PC-9 (cell line): Measurements from ENCODE around the gene HOXC6. TPM values are rescaled to one million over a fixed set of nuclear protein-coding genes. Genes with fewer than 3 reads are reported as not detected.
A peak's percentile ranks its signal among the peaks of the same experiment; 100 is the strongest.

ENCODE experiments used
- BruUV-seq: library from RNA; stranded (reverse); fragments of 400-500 nt; replicated peaks from 2 replicates; lab custom pipeline; 2021; lab: Mats Ljungman, UMichigan
- CTCF ChIA-PET: fragments of 300-600 bp; sonication (Branson Sonifier 250); formaldehyde crosslinking; loops from one replicate; lab custom pipeline; 2022; ENCODE audit warnings: antibody characterized with exemption; lab: Charles Lee
- POLR2A ChIA-PET: fragments of 300-600 bp; sonication (Branson Sonifier 250); formaldehyde crosslinking; loops from one replicate; lab custom pipeline; 2022; ENCODE audit warnings: antibody characterized with exemption; ENCODE audit not compliant: unreplicated experiment; lab: Charles Lee
- DNase-seq, 2 experiments: peaks; one replicate each; pipeline versions ENCODE4 v3.0.0 to v3.0.0-alpha.2; 2015 to 2022; ENCODE audit warnings: mixed read lengths in 1 of 2
- H2AFZ ChIP-seq: fragments of 200-600 bp; sonication (generic); 2 replicates; pipeline ENCODE4 v1.8.1; 2017; ENCODE audit warnings: antibody characterized with exemption
- H3F3A ChIP-seq: fragments of 200-600 bp; sonication (generic); 2 replicates; pipeline ENCODE4 v1.8.1; 2017; ENCODE audit warnings: antibody characterized with exemption, mild to moderate bottlenecking, low read depth; ENCODE audit not compliant: insufficient read depth
- H3K27ac ChIP-seq: fragments of 200-600 bp; sonication (generic); 2 replicates; pipeline ENCODE4 v1.6.1; 2016; ENCODE audit warnings: mixed run types
- H3K27me3 ChIP-seq: fragments of 200-600 bp; sonication (generic); 2 replicates; pipeline ENCODE4 v1.6.1; 2016; ENCODE audit warnings: low read depth, mixed run types; ENCODE audit not compliant: insufficient read depth
- H3K36me3 ChIP-seq: fragments of 200-600 bp; sonication (generic); 2 replicates; pipeline ENCODE4 v1.6.1; 2016; ENCODE audit warnings: low read depth, mixed run types
- H3K4me1 ChIP-seq: fragments of 200-600 bp; sonication (generic); replicated peaks from 2 replicates; pipeline ENCODE4 v1.6.1; 2016; ENCODE audit warnings: mixed run types; ENCODE audit not compliant: insufficient read depth
- H3K4me2 ChIP-seq: fragments of 200-600 bp; sonication (generic); 2 replicates; pipeline ENCODE4 v1.6.1; 2017; ENCODE audit warnings: mixed run types
- H3K4me3 ChIP-seq: fragments of 200-600 bp; sonication (generic); 2 replicates; pipeline ENCODE4 v1.6.1; 2016; ENCODE audit warnings: mixed run types
- H3K79me2 ChIP-seq: fragments of 200-600 bp; sonication (generic); 2 replicates; pipeline ENCODE4 v1.6.1; 2017; ENCODE audit warnings: low read depth, mixed run types
- H3K9me2 ChIP-seq: fragments of 200-600 bp; sonication (generic); 2 replicates; pipeline ENCODE4 v1.8.1; 2017; ENCODE audit warnings: mild to moderate bottlenecking; ENCODE audit not compliant: insufficient read depth
- H3K9me3 ChIP-seq: fragments of 200-600 bp; sonication (generic); 2 replicates; pipeline ENCODE4 v1.8.1; 2016; ENCODE audit warnings: low read depth; ENCODE audit not compliant: insufficient read depth
- H4K20me1 ChIP-seq: fragments of 200-600 bp; sonication (generic); 2 replicates; pipeline ENCODE4 v1.8.1; 2017; ENCODE audit not compliant: insufficient read depth
- EZH2 ChIP-seq: fragments of 200-600 bp; sonication (generic); IDR thresholded peaks from 2 replicates; pipeline ENCODE4 v1.8.0; 2017; ENCODE audit warnings: antibody characterized with exemption, low read depth
- intact Hi-C: fragments of 100-400 bp; cut with micrococcal nuclease; formaldehyde crosslinking; loops from one replicate; pipeline ENCODE4 v1.10.0; 2022; ENCODE audit not compliant: unreplicated experiment
- total RNA-seq: library from RNA; stranded (reverse); gene quantifications from 2 replicates; pipeline ENCODE4 v1.2.3, GENCODE V29; 2021
- TF ChIP-seq, protein P1 (sequence below): fragments of 200-600 bp; sonication (generic); conservative IDR thresholded peaks from 2 replicates; pipeline ENCODE4 v1.6.1; 2017; ENCODE audit warnings: mixed run types, antibody characterized with exemption, mild to moderate bottlenecking, moderate library complexity

The HOXC6 gene
- total RNA-seq, 1 experiment from 2014 or later = 4.1 TPM

DNA sequence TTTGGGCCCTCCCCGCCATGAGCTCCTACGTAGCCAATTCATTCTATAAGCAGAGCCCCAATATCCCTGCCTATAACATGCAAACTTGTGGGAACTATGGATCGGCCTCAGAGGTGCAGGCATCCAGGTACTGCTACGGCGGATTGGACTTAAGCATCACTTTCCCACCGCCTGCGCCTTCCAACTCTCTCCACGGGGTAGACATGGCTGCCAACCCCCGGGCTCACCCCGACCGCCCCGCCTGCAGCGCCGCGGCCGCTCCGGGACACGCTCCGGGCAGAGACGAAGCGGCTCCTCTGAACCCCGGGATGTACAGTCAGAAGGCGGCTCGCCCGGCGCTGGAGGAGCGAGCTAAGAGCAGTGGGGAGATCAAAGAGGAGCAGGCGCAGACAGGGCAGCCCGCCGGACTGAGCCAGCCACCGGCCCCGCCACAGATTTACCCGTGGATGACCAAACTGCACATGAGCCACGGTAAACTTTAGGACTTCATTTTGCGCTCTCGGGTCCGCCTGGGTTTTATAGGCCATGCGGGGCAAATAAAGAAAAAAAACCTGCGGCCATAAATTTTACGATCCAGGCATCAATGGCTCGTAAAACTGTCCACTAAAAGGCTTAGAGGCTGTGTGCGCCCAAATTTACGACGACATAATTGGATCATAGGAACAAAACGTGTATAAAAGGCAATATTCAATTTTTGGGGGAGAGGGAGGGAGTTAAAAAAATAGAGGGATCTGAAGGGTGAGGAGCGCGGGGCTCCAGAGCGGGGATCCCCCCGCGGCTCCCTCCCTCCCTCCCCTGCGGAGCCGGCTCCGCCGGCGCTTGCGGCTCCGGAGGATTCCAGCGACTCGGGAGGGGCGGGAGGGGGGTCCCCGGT lies 5.1 kb downstream of the HOXC6 start:
- Histone ChIP-seq H3K27me3 (no peaks in the 10 kb centered on the region), H4K20me1 (no peaks in the 10 kb centered on the region), H3K36me3 (no peaks in the 10 kb centered on the region), H3K27ac (no peak overlapping the region), H3K9me2 (no peaks in the 10 kb centered on the region), H3K79me2 (no peaks in the 10 kb centered on the region), H3K4me3 (peak overlapping the region; percentile 47), H2AFZ (peak overlapping the region; percentile 40; the same call in 1 of the 2 replicates), H3K9me3 (no peaks in the 10 kb centered on the region), H3F3A (no peaks in the 10 kb centered on the region), H3K4me1 (0 out of 2 replicates have a peak, but pooled peaks cover 5% of the 10 kb centered on the region), H3K4me2 (peak overlapping the region; percentile 80)
- POLR2A ChIA-PET = interaction anchor here (0.7 kb wide), 1 partner anchor 133 kb away, joined by 3 read pairs; no protein-coding TSS in a partner anchor
- 0 out of 2 replicates have a peak, but pooled peaks have one; percentile 51 for TF ChIP-seq EZH2
- TF ChIP-seq, protein P1, sequence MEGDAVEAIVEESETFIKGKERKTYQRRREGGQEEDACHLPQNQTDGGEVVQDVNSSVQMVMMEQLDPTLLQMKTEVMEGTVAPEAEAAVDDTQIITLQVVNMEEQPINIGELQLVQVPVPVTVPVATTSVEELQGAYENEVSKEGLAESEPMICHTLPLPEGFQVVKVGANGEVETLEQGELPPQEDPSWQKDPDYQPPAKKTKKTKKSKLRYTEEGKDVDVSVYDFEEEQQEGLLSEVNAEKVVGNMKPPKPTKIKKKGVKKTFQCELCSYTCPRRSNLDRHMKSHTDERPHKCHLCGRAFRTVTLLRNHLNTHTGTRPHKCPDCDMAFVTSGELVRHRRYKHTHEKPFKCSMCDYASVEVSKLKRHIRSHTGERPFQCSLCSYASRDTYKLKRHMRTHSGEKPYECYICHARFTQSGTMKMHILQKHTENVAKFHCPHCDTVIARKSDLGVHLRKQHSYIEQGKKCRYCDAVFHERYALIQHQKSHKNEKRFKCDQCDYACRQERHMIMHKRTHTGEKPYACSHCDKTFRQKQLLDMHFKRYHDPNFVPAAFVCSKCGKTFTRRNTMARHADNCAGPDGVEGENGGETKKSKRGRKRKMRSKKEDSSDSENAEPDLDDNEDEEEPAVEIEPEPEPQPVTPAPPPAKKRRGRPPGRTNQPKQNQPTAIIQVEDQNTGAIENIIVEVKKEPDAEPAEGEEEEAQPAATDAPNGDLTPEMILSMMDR = no peak
- no peak for DNase-seq
- intact Hi-C loops = loop anchor here (2.0 kb wide), 1 partner anchor 167 kb away; no protein-coding TSS in a partner anchor
- CTCF ChIA-PET = interaction anchor here (0.6 to 2.5 kb wide), 11 partner anchors 9 to 293 kb away, joined by 3 to 32 read pairs (median 9); partner anchors contain the start of gene SMUG1
- BruUV-seq = no TSS peak

DNA sequence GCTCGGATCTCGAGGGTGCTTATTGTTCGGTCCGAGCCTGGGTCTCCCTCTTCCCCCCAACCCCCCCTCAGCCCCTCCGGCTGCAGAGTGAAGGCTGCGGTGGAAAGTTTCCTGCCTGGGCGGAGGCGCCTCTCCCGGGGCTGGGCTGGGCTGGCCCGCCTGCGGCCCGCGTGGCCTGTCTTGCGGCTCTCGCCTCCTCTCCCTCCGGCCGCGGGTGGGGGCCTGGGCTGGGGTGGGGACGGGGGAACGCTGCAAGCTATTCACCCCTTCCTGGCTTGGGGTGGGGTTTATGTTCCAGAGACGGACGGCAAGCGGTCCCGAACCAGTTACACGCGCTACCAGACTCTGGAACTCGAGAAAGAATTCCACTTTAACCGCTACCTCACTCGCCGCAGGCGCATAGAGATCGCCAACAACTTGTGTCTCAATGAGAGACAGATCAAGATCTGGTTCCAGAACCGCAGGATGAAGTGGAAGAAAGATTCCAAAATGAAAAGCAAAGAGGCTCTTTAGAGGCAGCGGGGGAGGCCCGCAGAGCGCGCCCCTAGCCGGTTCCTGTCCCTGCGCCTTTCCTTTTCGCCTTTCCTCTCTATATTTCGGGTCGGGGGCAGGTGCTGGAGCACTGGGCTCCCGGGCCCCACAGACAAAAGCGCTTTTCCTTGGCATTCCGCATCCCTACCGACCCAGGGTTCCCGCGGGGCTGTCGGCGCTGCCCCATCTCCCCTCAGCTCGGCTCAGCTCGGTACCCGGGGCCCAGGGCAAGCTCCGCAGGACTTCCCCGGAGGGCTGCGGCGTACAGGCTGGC lies 5.9 kb downstream of the HOXC6 start:
- H3K9me2 ChIP-seq = no peaks in the 10 kb centered on the region
- H3K9me3 ChIP-seq = no peaks in the 10 kb centered on the region
- no peaks in the 10 kb centered on the region for H4K20me1 ChIP-seq
- no peak overlapping the region for H2AFZ ChIP-seq
- POLR2A ChIA-PET = no interaction called here
- CTCF ChIA-PET = no interaction called here
- no peaks in the 10 kb centered on the region for H3K79me2 ChIP-seq
- peak overlapping the region; percentile 80 for H3K4me2 ChIP-seq
- no peak for TF ChIP-seq EZH2
- TF ChIP-seq, protein P1 = no peak
- H3K4me3 ChIP-seq = peak overlapping the region; percentile 47; the same call in 1 of the 2 replicates
- H3K27me3 ChIP-seq = peaks cover 8% of the 10 kb centered on the region
- intact Hi-C loops = loop anchor here (2.0 kb wide), 1 partner anchor 167 kb away; no protein-coding TSS in a partner anchor
- no TSS peak for BruUV-seq
- no peak overlapping the region for H3K27ac ChIP-seq
- 0 out of 2 replicates have a peak, but pooled peaks cover 5% of the 10 kb centered on the region for H3K4me1 ChIP-seq
- DNase-seq = no peak
- no peaks in the 10 kb centered on the region for H3F3A ChIP-seq
- H3K36me3 ChIP-seq = no peaks in the 10 kb centered on the region

DNA sequence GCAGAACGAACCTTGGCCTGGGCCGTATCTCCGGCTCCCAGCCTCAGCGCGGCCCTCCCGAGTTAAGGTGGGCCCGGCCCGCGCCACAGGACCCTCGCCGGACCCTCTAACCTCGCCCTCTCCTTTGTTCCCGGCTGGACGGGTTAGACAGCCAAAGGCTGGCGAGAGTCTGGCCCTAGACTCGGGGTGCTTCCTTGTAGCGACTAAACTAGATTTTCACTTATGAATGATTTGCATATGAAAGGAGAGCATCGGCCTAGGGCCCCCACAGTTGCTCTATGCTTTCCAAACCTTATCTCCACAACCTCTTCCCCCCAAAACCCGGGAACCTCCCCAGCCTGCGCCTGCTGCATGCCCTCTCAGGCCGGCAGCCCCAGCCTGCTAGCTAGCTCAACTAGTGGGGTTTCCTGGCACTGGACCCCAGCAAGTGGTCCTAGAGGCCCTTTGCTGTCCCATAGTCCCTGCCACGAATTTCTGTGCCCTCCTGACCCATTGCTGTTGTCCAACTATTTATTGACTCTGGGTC lies 6.6 kb downstream of the HOXC6 start:
- TF ChIP-seq, protein P1 = no peak
- no peak for TF ChIP-seq EZH2
- H2AFZ ChIP-seq = no peak overlapping the region
- no peaks in the 10 kb centered on the region for H4K20me1 ChIP-seq
- H3K79me2 ChIP-seq = no peaks in the 10 kb centered on the region
- H3K9me2 ChIP-seq = no peaks in the 10 kb centered on the region
- H3K4me1 ChIP-seq = 0 out of 2 replicates have a peak, but pooled peaks cover 5% of the 10 kb centered on the region
- POLR2A ChIA-PET = no interaction called here
- no peak overlapping the region for H3K4me3 ChIP-seq
- CTCF ChIA-PET = no interaction called here
- intact Hi-C loops = no loop called here
- no peaks in the 10 kb centered on the region for H3K36me3 ChIP-seq
- H3K4me2 ChIP-seq = no peak overlapping the region
- no peak for DNase-seq
- H3K27me3 ChIP-seq = peaks cover 15% of the 10 kb centered on the region
- no TSS peak for BruUV-seq
- no peaks in the 10 kb centered on the region for H3K9me3 ChIP-seq
- H3F3A ChIP-seq = no peaks in the 10 kb centered on the region
- no peak overlapping the region for H3K27ac ChIP-seq
